SK-MEL-5 (cell line): ENCODE data around the gene PAM. TPM values are rescaled to one million over a fixed set of nuclear protein-coding genes. Genes with fewer than 3 reads are reported as not detected.

Experiments
- DNase-seq: peaks from one replicate; pipeline ENCODE4 v3.0.0-alpha.2; 2016; ENCODE audit warnings: low read depth, low spot score
- in situ Hi-C: cut with HindIII; loops from 2 replicates; pipeline ENCODE4 v1.10.0; 2016; ENCODE audit warnings: low sequenced_read_pairs, high pct_unique_total_duplicates, low pct_unique_long_range_greater_than_20kb
- polyA plus RNA-seq, 2 experiments: library from polyadenylated mRNA; depleted of rRNA; stranded (reverse); fragments of >200 nt; gene quantifications; 2 replicates each; pipeline ENCODE4 v1.2.3, GENCODE V29; 2015
- total RNA-seq: library from RNA; depleted of rRNA; stranded (reverse); fragments of >200 nt; shearing (Covaris generic); gene quantifications from 2 replicates; pipeline ENCODE4 v1.2.3, GENCODE V29; 2014; rRNA removed

The PAM gene
- 464 and 472 TPM in 2 replicates for total RNA-seq
- polyA plus RNA-seq (2015; cell fraction: cytosol; rRNA removed): 746 and 801 TPM in 2 replicates
- 170 and 182 TPM in 2 replicates for polyA plus RNA-seq (2015; cell fraction: nucleus; rRNA removed)

DNA sequence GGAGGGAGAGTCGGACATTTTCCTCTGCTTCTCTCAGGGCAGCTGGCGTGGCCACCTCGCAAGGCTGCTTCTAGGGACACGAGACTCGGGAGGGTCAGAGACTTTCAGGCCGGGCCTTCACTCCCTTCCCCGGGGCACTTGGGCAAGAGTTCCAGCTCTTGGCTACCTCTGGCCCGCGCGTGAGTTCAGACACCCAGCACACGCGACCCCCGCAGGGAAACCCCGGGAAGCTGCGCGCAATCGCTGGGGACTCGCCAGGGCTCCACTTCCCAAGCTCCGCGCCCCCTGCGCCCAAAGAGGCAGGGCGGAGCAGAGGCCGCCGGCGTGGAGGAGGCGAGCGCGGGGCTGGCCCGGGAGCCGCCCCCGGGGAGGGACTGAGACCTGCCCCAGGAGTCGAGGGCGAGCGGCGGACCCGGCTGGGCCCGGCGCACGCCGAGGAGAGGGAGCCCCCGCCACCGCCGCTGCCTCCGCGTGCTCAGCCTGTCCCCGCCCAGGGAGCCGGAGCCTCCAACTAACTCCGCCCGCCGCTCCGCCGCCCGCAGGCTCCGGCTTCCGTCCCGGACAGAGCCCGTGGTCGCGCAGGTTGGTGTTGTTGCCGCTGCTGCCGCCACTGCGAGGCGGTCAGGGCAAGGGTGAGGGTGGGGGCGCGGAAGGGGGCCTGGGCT, at the start of gene PAM:
Gene PAM, plus strand, starts transcription at position 539 of the 665 bp plus-strand sequence. CDS start 110,891 bp downstream, outside the sequence.
- in situ Hi-C loops: no loop called here
- peak; percentile 70 for DNase-seq

DNA sequence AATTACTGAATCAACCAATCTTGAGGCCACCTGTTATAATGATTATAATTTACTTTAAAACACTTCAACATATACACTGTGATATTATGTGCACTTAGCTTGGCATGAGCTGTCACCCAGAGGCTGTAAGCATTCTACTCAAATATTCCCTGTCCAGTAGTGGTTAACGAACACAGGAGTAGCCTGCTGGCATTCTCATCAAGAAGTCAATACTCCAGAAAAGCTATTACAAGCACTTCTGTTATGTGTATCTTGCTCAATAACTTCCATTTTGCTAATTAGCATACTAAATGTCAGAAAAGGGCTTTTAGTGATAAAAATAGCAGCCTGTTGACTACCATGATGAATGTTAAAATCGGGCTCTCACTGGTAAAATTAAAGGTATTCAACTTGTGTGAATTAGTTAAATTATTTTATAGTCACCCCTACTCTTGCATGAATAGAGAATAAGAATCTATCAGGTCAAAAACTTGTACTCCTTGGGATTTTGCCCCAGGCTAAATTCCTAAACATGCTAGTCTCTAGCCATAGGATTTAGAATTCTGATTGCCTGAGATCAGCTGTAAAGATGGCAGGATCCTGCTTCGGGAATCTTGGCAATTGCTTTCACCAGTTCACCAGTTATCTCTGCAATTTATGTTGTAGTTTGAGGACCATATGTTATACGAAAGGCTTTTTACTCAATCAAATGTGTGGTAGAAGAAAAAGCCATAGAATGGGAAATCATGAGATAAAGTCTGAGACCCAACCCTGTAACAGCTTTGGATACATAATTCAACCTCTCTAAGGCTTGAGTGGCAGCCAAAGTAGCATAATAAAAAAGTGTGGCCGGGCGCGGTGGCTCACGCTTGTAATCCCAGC, 43.4 kb upstream of the PAM start:
- DNase-seq: peak; percentile 6
- in situ Hi-C loops: no loop called here

DNA sequence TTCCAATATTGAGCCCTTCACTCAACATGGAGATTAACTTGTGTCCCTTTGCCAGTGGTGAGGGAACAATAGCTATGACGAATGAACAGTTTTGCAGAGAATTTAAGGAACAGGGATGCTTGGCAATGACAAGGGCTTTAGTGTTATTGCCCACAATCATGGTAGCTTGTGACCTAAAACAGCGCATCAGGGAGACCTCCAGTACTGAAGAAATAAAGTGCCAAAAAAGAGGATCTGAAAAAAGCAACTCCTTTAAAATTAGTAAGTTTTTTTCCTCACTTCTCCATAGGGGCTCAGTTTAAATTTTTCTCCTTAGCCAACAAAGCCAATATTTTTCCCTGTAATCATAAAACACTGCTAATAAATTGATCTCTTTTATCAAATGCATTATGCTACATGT, 41.8 kb upstream of the PAM start:
- DNase-seq: no peak
- in situ Hi-C loops: no loop called here

DNA sequence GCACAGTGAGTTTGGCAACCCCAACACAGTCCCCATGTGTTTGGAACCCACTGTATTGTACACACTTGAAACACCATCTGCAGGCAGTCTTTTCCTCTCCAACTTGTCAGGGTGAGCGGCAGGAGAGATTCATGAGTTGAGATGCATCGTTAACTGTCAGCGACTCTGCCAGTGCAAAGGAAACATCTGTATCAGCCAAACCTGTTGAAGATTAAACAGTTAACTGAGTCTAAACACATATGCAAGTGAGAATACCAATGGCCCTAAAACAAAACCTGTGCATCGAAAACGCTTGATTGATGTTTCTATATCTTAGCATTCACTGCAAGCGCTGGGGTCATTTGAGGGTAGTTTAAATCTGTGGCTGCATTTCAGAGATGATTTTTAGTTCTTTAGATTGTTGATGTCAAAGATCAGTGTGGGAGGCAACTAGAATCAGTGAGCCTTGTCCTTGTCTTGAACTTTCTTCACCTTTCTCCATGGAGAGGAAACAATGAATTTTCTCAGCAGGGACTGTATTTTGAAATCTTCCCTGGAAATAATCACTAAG, 41.3 kb upstream of the PAM start:
- DNase-seq: no peak
- in situ Hi-C loops: no loop called here

- peak; percentile 6 for DNase-seq
- in situ Hi-C loops: no loop called here
These were observed 39.9 kb upstream of the PAM start for GRCh38 chr5:102715082-102715807.

DNA sequence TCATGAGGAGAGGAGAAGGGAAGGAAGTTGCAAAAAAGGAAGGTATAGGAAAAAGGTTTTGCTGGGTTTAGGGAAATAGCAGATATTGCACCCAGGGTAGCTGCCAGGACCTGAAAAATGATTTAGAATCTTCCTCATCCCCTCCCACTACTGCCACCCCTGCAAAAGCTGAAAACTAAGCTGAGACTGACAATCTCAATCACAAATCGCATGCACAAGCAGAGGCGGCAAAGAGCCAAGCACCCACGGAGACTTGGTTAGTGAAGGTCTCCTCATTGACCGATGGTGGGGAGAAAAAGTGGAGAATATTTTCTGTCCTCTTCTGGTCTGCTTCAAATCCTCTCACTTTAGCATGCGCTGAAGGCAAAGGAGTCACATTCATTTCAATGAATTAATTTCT, 39.1 kb upstream of the PAM start:
- in situ Hi-C loops: no loop called here

DNA sequence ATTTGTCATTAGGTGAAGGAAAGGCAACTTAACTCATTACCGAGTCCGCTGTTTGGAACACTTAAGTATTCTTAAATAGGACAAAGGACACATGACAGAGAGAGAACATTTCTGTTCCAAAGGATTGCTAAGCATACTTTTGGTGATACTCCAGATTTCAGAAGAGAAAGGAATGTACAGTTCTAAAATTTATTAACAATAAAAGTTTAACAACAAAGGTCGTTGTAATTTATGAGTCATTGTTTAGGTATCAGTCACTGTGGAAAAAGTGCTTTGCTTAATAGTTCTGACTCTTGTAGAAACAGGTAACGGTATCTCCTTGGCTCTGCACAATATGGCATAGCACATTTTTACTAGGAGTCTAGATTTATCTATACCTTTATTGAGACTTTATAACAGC, 36.3 kb upstream of the PAM start:
- no peak for DNase-seq
- in situ Hi-C loops: no loop called here

More for the DNA sequence above, 39.1 kb upstream of the PAM start:
- no peak for DNase-seq

DNA sequence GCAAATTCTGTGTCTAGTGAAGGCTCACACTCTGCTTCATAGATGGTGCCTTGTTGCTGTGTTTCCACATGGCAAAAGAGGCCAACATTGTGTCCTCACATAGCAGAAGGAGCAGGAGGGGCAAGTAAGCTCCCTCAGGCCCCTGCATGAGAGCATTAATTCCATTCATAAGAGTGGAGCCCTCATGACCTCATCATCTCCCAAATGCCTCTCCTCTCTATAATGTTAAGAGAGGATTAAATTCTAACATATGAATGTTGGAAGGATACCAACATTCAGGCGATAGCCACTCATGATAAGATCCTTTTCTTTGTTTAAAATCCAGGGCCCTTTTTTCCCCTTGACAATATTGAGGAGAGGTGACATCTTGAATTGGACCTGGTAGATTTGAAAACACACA, 35.2 kb upstream of the PAM start:
- in situ Hi-C loops: no loop called here
- no peak for DNase-seq

- in situ Hi-C loops: no loop called here
- DNase-seq: no peak
These were observed 34.1 kb upstream of the PAM start for GRCh38 chr5:102720969-102721368.

DNA sequence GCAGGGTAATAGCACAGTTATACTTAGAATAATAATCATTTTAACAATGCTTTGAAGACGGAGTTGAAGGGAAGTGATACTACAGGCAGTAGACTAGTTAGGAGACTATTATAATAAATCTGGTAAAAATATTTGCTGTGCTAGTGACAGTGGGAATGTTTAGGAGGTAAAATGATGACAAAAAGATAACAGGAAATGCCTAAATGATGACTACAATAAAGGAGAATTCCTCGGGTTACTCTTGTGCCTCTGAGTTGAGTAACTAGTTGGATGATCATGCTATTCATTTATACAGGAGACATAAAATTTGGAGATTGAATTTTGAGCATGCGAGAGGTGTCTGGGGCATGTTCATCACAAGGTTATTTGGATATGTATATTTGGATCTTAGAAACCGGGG, 32.2 kb upstream of the PAM start:
- no peak for DNase-seq
- in situ Hi-C loops: no loop called here

DNA sequence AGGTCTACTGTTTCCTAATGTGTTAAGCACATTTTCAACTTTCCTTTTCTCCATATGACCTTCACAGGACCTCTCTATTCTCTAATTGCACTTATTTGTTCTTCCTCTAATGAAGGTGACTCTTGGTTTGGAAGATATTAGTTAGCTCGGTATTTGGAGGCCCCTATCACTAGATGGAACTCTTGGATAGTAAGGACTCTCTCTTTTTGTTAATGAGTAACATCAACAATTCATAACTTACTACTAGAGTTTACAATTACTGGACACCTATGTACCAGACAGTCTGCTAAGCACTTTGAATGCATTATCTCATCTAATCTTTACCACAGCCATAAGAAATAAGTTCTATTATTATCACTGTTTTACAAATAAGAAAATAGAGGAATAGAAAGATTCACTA, 23.4 kb upstream of the PAM start:
- in situ Hi-C loops: no loop called here
- no peak for DNase-seq

DNA sequence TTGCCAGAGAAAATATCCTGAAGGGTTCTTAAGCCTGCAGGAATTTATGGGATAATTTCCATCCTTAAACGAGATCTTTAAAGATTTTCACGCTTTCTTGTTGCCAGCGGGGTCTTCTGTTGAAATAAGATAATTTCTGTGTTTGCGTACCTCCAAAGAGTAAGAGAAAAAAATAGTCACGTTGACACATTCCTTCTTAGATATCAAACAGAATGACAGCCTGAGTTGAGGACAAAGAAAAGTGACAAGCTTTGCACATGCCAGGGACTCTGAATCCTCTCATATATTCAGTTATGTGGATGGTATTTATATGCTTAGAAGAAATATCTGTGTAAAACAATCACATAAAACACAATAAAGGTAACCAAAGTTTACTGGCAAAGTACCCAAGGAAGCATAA, 21.6 kb upstream of the PAM start:
- in situ Hi-C loops: no loop called here

DNA sequence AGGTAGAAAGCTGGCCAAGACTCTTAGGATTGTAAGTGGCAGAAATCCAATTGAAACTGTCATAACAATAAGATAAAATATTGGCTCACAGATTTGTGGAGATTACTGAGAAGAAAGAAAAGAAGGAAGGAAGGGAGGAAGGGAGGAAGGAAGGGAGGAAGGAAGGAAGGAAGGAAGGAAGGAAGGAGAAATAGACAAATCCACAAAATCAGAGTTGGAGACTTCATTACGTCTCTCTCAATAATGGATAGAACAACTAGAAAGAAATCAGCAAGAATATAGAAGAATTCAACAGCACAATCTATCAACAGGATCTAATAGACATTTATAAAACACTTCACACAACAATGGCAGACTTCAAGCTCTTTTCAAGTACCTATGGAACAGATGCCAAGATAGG, 17.9 kb upstream of the PAM start:
- in situ Hi-C loops: no loop called here
- DNase-seq: no peak

More for the DNA sequence above, 21.6 kb upstream of the PAM start:
- no peak for DNase-seq

- in situ Hi-C loops: no loop called here
- no peak for DNase-seq
These were observed 17.2 kb upstream of the PAM start for GRCh38 chr5:102737805-102738469.

DNA sequence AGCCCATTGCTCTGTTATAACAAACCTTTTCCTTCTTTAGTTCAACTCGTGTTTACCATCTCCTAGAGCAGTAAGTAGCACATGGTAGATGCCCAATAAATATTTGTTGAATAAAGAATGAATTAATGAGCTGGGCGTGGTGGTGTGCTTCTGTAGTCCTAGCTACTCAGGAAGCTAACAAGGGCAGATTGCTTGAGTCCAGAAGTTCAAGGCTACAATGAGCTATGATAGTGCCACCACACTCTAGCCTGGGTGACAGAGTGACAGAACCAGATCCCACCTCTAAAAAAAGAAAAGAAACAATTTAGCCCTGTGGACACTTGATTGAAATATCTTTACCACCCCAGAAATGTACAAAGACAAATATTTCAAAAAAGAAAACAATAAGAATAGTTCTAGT, 14.6 kb upstream of the PAM start:
- DNase-seq: no peak
- in situ Hi-C loops: no loop called here

DNA sequence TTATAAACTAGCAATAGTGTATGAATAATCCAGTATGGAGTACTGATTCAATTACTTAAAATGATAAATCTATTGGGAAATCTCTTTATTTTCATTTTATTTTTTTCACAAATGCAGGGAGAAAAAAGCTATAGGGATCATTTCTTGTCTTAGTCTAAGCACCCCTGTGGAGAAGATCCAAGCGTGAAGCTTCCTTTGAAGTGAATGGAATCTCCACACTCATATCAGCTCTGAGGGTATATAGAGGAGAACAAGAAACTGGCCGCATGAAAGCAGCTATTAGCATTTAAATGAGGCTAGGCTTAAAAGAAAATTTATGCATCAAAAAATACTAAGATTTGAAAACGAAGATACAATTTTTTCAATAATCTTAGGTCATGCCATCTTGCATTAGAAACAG, 12.9 kb upstream of the PAM start:
- no peak for DNase-seq
- in situ Hi-C loops: no loop called here

GRCh38 chr5:102743900-102744299, 11.2 kb upstream of the PAM start:
- no peak for DNase-seq
- in situ Hi-C loops: no loop called here
